Ovary (tissue), 9 donors: ENCODE results near the gene BCL6B. TPM values are rescaled to one million over a fixed set of nuclear protein-coding genes. Genes with fewer than 3 reads are reported as not detected.

Experiments
- DNase-seq, 5 donors: peaks; one replicate each; pipeline ENCODE4 v3.0.0-alpha.2; 2019 to 2020
- H3K27ac ChIP-seq, 2 donors: fragments of 200-600 bp; one replicate each; pipeline versions ENCODE4 v1.5.1 to v1.8.0; 2019 to 2022
- H3K27me3 ChIP-seq: fragments of 200-600 bp; one replicate; pipeline ENCODE4 v1.8.0; 2022
- H3K36me3 ChIP-seq: fragments of 200-600 bp; sonication (generic); one replicate; pipeline ENCODE4 v1.5.1; 2019
- H3K4me1 ChIP-seq: one replicate; pipeline ENCODE4 v1.8.1; 2013; ENCODE audit warnings: mild to moderate bottlenecking, moderate library complexity; ENCODE audit not compliant: insufficient read depth
- H3K4me3 ChIP-seq: fragments of 200-600 bp; sonication (generic); one replicate; pipeline ENCODE4 v1.5.1; 2017
- H3K9me3 ChIP-seq, 2 donors: fragments of 200-600 bp in 1 of 2; sonication (generic) in 1 of 2; one replicate each; pipeline versions ENCODE4 v1.5.1 to v1.8.1; 2013 to 2019; ENCODE audit warnings: mild to moderate bottlenecking in 1 of 2, moderate library complexity in 1 of 2
- EP300 ChIP-seq: sonication (generic); formaldehyde crosslinking; IDR thresholded peaks from one replicate; pipeline ENCODE4 v1.6.1; 2017; ENCODE audit warnings: antibody characterized with exemption
- POLR2A ChIP-seq: fragments of 450-650 bp; IDR thresholded peaks from one replicate; pipeline ENCODE4 v1.6.1; 2017; ENCODE audit warnings: antibody characterized with exemption, mild to moderate bottlenecking, moderate library complexity
- WGBS, 3 donors: extraction: QIAGEN DNeasy Blood & Tissue Kit in 1 of 3; methylation state at CpG; one replicate each; pipeline versions ENCODE4 v1.1.5 to v1.1.7; 2013 to 2017; 5-methylcytosine and 5-hydroxymethylcytosine counted together
- intact Hi-C, 4 donors: fragments of 100-400 bp; cut with DNase I; formaldehyde crosslinking; loops; one replicate each; pipeline versions ENCODE4 v1.11.0 to v1.15.1; 2022 to 2023
- polyA plus RNA-seq, 2 donors: library from polyadenylated mRNA; stranded (reverse); fragments of 200-250 nt in 1 of 2; fragments of 350-450 nt in 1 of 2; fragmentation: Illumina TruSeq in 1 of 2; extraction: RNeasy Lipid Tissue Mini Kit (QIAGEN cat#74804) in 1 of 2; gene quantifications; one replicate each; pipeline ENCODE4 v1.2.3, GENCODE V29; 2013 to 2014
- total RNA-seq, 7 donors: library from RNA; depleted of rRNA in 2 of 7; stranded (reverse); fragments of >200 nt in 2 of 7; fragmentation: NEBNext Ultra II Directional in 3 of 7; extraction: Animal tissue kit (Norgen Biotek cat#: 25700) in 3 of 7; gene quantifications; one replicate each; pipeline versions ENCODE4 v1.1.0 to v1.2.4, GENCODE V29; 2016 to 2023
- TF ChIP-seq, protein P1 (sequence below), 3 donors: fragments of 450-650 bp in 2 of 3; fragments of 200-600 bp in 1 of 3; IDR thresholded peaks; one replicate each; pipeline versions ENCODE4 v1.5.1 to v1.8.0; 2016 to 2022; ENCODE audit warnings: antibody characterized with exemption in 3 of 3, mild to moderate bottlenecking in 1 of 3
- donor health status: DM: no; HTN: no; CAD: no; lungs with moderate emphysema.
- donor health status: DM: no; HTN: no; CAD: no.
- donor health status: Bipolar disorder and iron deficiency.
- donor health status: DM: yes; HTN: yes; CAD: no.
- donor health status: DM: no; HTN: no; CAD: no.
- donor health status: DM: yes; HTN: yes; CAD: no.

Gene BCL6B
- total and polyA plus RNA-seq, 9 donors, result 0.46 to 13.9 (median 4.8) TPM

DNA sequence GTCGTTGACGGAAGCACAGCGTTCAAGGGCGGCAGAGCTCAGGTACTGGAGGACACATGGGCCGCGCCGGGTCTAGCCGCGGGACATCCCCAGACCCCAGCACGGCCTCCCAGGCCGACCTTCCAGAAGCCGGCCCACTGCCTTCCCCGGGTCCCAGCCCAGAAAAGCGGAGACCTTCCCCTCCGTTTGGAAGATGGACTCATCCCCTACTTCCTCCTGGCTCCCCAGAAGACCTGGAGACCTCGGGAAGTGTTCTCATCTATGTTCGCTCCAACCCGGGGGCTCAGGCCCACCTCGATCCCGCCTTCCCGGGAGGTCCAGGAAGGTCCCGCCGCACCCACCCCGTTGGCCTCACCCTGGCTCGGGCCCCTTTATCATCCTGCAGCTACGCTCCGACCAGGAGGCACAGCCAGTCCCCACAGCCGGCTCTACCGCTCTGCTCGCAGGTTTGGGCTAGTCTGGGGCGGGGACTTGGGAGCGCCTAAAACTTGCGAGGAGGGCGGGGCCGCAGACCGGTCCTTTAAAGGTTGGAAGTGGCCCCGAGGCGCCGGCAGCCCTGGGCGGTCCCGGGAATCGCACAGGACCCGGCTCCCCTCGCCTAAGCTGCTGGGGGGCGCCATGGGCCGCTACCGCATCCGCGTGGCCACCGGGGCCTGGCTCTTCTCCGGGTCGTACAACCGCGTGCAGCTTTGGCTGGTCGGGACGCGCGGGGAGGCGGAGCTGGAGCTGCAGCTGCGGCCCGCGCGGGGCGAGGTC is 27.2 kb upstream of the BCL6B start, which contains the start of gene ALOX12:
TSS of gene ALOX12 (plus strand) at position 550 of the 756 bp plus-strand sequence. CDS start at position 619, 69 bp downstream.
- DNase-seq, result peak in 3 of 5 donors; percentile 35 to 61 (median 45)
- Histone ChIP-seq H3K4me1 (peaks cover 3% of the 10 kb centered on the region), H3K9me3 (no peaks in the 10 kb centered on the region), H3K27me3 (no peaks in the 10 kb centered on the region), H3K36me3 (no peaks in the 10 kb centered on the region), H3K4me3 (peak within 1 kb of the TSS; percentile 7), H3K27ac (no peak within 1 kb of the TSS)
- no peak for TF ChIP-seq POLR2A
- 10 to 24% (median 17%) methylated on average over 62 to 64 of the region's 64 CpGs for WGBS, 3 donors
- intact Hi-C loops, result loop anchor here in 1 of 4 donors (10.0 kb wide), 1 partner anchor 331 kb away; no protein-coding TSS in a partner anchor

DNA sequence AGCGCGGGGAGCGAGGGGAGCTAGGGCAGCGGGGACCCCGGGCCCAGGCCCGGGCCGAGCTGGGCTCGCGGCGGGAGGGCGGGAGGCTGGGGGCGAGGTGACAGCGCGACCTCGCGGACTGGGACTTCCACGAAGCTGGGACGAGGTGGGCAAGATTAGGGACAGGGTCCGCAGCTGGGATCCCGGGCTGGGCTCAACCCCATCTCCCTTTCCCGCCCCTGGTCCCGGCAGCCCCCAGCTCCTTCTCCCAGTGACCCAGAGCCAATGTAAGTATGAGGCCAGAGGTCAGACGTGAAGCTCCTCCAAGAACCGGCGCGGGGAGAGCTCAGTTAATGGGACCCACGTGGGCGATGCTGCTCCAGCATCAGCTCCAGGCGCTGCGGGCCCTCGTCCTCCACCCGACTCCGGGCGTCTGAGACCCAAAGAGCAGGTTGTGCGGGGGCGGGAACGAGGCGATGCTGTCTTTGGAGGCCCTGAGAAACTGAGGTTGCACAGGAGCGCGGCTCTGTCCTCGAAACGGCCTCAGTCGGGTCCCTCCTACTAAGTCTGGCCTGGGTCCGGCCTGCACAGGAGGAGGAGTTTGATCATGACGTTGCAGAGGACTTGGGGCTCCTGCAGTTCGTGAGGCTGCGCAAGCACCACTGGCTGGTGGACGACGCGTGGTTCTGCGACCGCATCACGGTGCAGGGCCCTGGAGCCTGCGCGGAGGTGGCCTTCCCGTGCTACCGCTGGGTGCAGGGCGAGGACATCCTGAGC is 26.4 kb upstream of the BCL6B start:
- H3K36me3 ChIP-seq, result no peaks in the 10 kb centered on the region
- intact Hi-C loops, result loop anchor here in 1 of 4 donors (10.0 kb wide), 1 partner anchor 332 kb away; no protein-coding TSS in a partner anchor
- WGBS, 3 donors, result 43 to 58% (median 44%) methylated on average over 50 to 58 of the region's 58 CpGs
- peaks cover 3% of the 10 kb centered on the region for H3K4me1 ChIP-seq
- DNase-seq, result peak in 1 of 5 donors; percentile 43
- no peaks in the 10 kb centered on the region for H3K27me3 ChIP-seq
- peak overlapping the region; percentile 7 for H3K4me3 ChIP-seq
- TF ChIP-seq POLR2A (no peak), EP300 (no peak)
- TF ChIP-seq, protein P1, sequence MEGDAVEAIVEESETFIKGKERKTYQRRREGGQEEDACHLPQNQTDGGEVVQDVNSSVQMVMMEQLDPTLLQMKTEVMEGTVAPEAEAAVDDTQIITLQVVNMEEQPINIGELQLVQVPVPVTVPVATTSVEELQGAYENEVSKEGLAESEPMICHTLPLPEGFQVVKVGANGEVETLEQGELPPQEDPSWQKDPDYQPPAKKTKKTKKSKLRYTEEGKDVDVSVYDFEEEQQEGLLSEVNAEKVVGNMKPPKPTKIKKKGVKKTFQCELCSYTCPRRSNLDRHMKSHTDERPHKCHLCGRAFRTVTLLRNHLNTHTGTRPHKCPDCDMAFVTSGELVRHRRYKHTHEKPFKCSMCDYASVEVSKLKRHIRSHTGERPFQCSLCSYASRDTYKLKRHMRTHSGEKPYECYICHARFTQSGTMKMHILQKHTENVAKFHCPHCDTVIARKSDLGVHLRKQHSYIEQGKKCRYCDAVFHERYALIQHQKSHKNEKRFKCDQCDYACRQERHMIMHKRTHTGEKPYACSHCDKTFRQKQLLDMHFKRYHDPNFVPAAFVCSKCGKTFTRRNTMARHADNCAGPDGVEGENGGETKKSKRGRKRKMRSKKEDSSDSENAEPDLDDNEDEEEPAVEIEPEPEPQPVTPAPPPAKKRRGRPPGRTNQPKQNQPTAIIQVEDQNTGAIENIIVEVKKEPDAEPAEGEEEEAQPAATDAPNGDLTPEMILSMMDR (IDR thresholded peaks at IDR 0.05), result no peak
- no peak overlapping the region for H3K27ac ChIP-seq
- H3K9me3 ChIP-seq, result no peaks in the 10 kb centered on the region

DNA sequence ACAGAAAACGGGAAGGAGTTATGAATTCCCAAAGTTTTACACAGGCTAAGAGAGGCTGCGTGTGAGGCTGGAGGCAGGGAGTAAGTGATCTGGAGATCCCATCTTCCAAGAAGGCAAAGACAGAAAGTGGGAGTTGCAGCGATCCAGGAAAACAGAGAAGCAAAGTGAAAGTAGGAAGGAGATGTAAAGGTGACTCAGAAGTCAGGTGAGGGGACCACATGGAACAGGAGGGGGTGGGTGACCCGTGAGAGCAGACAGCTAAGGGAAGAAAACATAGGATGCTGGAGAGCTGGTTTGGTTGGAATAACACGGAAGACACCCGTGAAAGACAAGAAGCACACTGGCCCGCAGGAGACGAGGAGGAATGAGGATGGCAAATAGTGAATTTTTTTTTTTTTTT is 25.7 kb upstream of the BCL6B start:
- WGBS, 3 donors, result 81 to 93% (median 88%) methylated on average over 8 of the region's 8 CpGs
- H3K27ac ChIP-seq, result no peak overlapping the region
- intact Hi-C loops, result loop anchor here in 1 of 4 donors (10.0 kb wide), 1 partner anchor 332 kb away; no protein-coding TSS in a partner anchor
- peaks cover 3% of the 10 kb centered on the region for H3K4me1 ChIP-seq
- no peak for DNase-seq
- no peak overlapping the region for H3K4me3 ChIP-seq
- no peaks in the 10 kb centered on the region for H3K9me3 ChIP-seq
- H3K36me3 ChIP-seq, result no peaks in the 10 kb centered on the region
- no peaks in the 10 kb centered on the region for H3K27me3 ChIP-seq
- TF ChIP-seq EP300, result no peak
- TF ChIP-seq, protein P1 (IDR thresholded peaks at IDR 0.05), result no peak
- TF ChIP-seq POLR2A, result no peak

DNA sequence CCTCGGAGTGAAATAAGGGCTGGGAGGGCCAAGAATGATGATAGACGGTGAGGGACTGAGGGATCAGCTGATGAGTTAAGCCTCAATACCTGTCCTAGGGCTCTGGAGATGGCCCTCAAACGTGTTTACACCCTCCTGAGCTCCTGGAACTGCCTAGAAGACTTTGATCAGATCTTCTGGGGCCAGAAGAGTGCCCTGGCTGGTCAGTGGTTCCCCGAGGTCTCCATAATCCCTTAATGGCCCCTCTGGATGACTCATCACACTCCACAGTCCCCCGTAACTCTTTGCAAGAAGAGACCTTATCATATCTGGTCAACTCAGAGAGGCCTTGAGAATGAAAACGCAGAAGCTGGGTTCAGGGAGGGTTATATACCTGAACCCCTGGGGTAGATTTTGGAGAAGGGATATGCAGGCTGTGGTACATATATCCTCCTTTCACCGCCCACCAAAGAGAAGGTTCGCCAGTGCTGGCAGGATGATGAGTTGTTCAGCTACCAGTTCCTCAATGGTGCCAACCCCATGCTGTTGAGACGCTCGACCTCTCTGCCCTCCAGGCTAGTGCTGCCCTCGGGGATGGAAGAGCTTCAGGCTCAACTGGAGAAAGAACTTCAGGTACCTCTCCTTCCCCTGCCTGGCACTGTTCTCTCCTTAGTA is 23.9 kb upstream of the BCL6B start:
- Histone ChIP-seq H3K27me3 (no peaks in the 10 kb centered on the region), H3K4me3 (no peak overlapping the region), H3K27ac (no peak overlapping the region), H3K9me3 (no peaks in the 10 kb centered on the region), H3K4me1 (peaks cover 3% of the 10 kb centered on the region), H3K36me3 (no peaks in the 10 kb centered on the region)
- no peak for DNase-seq
- WGBS, 3 donors, result 79 to 88% (median 85%) methylated on average over 11 of the region's 11 CpGs
- TF ChIP-seq POLR2A (no peak), EP300 (no peak)
- TF ChIP-seq, protein P1 (IDR thresholded peaks at IDR 0.05), result no peak
- intact Hi-C loops, result loop anchor here in 1 of 4 donors (10.0 kb wide), 1 partner anchor 334 kb away; no protein-coding TSS in a partner anchor
